HG03439 (cell line): ENCODE results near the gene UCMA.

ENCODE experiments used
- ATAC-seq: cut with Tn5 transposase; IDR thresholded peaks from one replicate; pipeline ENCODE4 v1.9.1; 2021; ENCODE audit warnings: mild to moderate bottlenecking, moderate library complexity; ENCODE audit not compliant: unreplicated experiment

Gene UCMA

DNA sequence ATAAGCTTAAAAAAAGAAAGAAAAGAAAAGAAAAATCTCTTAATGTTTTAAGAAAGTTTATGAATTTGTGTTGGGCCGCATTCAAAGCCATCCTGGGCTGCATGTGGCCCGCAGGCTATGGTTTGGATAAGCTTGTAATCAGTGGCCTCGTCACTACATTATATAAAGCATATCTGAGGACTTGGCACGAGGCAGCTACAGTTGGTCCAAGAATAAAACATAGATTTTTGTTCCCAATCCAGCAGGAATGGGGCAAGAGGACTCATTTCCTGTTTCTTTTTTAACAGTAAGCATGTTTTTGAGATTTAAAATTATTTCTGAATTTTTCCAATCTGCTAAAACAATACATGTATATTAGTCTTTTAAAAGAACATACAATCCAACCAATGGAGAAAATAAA is 44.2 kb downstream of the UCMA start:
- ATAC-seq = no peak

DNA sequence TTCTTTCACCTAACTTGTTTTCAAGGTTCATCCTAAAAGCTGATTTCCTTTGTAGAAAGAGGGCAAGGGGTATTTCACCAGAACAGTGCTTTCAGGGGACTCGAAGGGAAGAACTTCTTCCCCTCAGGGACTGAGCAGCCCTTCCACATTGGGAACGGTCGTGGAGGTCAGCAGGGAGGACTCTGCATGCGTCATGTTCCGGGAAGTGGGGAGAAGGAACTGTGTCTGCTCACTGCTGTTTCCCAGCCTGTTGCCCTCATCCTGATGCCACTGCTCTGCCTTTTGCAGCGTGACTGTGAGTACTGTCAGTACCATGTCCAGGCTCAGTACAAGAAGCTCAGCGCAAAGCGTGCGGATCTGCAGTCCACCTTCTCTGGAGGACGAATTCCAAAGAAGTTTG is 45.6 kb downstream of the UCMA start:
- no peak for ATAC-seq

- ATAC-seq = no peak
These were observed 47.0 kb downstream of the UCMA start for GRCh38 chr10:13187135-13187534.

DNA sequence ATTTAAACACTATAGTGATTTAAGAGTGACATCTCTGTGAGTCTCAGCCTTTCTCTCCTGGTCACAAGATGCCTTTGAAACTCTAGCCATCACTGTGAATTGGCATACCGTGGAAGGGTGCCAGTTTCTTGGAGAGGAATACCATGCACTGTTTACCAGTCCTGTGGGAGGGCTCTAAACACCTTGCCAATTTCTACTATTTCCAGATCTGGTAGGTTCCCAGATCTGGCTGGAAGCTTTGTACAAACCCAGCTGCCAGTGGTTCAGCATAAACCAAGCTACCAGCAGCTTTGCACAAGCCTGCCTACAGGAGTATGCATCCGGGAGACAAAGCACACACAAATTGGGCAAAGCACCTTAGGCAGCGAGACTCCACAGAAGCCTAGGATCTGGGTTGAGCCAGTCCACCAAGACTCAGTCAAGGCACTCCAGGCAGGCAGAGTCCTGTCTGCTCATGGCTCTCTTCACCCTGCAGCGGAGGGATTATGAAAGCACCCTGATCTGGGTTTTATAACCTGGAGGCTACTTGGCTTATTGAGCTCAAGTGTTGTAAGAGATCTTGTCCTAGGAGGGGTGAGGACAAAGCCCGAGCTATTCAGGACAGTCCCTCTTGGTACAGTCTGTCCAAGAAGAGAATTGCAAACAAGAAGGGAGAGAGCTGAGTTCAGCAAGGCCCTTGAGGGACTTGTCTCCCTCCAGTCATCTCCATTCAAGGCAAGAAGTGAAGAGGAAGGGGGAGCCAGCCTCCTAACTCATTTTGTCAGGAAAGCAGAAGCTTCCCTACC is 49.3 kb downstream of the UCMA start:
- ATAC-seq = no peak

DNA sequence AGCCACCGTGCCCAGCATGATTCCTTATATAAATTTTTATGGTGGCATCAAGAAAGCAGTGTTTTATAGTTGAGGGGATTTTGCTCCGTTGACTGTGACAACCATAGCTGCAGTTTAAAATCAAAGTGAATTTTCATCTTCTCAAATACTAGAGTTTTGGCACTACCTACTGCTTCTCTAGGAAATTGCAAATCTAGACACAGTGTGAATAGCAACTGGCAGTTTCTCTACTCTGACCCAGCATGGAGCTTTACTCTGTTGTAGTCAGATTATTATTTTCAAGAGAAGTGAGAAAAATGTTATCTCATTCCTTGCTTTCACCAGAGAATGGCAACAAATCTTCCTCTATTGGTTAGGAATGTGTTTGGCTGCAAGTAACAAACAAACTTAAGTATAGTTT is 49.9 kb downstream of the UCMA start:
- no peak for ATAC-seq

- no peak for ATAC-seq
These were observed 50.5 kb downstream of the UCMA start for GRCh38 chr10:13183625-13184024.

DNA sequence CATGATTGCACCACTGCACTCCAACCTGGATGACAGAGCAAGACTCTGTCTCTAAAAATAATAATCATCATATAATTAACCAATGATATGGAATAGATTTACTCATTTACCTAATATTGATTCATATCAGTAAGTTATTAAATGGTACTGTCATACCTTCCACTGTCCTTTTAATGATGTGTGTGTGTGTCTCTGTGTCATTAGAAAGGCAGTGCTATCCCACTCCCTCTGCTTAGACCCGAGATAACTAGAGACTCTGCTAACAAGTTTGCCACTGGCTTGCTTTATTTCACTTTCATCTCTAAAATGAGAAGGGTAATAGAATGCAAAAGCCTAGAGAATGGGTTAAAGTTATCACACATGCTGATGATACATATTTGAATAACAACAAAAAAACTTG is 51.8 kb downstream of the UCMA start:
- no peak for ATAC-seq

- ATAC-seq = no peak
These were observed 53.4 kb downstream of the UCMA start for GRCh38 chr10:13180788-13181187.

- ATAC-seq = no peak
These were observed 60.6 kb downstream of the UCMA start for GRCh38 chr10:13173616-13174015.
